GM12892 (cell line): ENCODE results near the gene LPIN1.
"Not testable (repeated sequence)": the region's sequence is repeated elsewhere in the genome, so short reads cannot be mapped to it uniquely, and the experiment has no call there.

Experiments
- DNase-seq: peaks from one replicate; pipeline ENCODE4 v3.0.0; 2011; ENCODE audit not compliant: insufficient read length
- FAIRE-seq: peaks from 2 replicates; lab custom pipeline; 2011; peaks lifted over from hg19 to GRCh38; lab: Jason Lieb, UNC
- POLR2A ChIP-seq: IDR thresholded peaks from 2 replicates; pipeline ENCODE4 v1.6.1; 2011; ENCODE audit warnings: low read depth, low read length, control low read depth
- POLR2AphosphoS5 ChIP-seq: IDR thresholded peaks from 2 replicates; pipeline ENCODE4 v1.6.1; 2011; ENCODE audit warnings: low read depth, low read length, control low read depth
- TAF1 ChIP-seq: IDR thresholded peaks from 2 replicates; pipeline ENCODE4 v1.6.1; 2011; ENCODE audit warnings: low read depth, mild to moderate bottlenecking, control low read depth, low read length, borderline replicate concordance

Gene LPIN1

DNA sequence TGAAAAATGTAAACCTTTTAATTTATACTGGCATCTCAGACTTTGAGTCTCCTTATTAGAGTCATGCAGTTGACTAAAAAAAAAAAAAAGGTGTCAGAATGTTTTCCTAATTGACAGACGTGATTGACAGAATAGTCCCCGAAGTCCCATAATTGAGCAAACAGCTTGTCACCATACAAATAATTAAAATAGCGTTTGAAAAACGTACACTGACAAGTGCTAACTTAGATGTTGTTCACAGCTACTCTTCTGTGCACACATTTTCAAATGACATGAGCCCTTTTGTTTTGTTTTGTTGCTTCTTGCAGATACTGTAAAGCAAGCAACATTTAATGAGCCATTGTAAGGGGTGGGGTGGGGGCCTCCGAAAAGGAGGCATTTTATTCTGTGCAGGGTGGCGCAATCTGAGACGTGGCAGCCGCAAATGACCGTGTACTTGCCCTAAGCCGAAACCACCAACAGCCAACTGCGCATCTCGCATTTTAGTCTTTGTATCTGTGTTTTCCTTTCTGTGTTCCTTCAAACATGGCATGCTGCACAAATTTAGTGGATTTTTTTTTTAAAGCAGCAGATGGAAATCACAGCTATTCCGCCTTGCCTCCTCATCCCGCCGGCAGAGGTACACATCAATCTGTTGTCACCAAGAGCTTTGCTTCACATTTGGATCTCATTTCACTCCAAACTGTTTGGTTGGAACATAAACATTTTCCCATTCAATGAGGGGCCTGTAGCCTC, 52.4 kb downstream of the LPIN1 start:
- no peak for FAIRE-seq

DNA sequence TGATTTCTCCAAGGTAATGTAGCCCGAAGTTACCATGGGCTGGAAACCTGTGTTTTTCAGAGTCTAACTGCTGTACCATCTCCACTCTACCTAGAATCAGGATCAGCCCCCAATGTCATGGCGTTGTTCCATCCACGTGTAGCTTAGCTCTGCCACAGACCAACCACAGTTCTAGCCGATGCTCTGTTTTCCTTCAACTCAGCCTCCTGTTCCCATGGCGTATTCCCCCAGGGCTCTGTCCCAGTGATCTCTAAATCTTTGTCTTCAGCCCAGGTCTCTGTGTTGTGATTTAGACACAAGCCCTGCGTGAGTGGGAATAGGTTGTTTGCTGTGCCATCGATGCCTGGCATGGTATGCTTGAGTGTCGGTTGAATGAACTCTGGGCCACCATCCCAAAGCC, 53.4 kb downstream of the LPIN1 start:
- no peak for TF ChIP-seq POLR2A
- TF ChIP-seq TAF1 = no peak
- no peak for TF ChIP-seq POLR2AphosphoS5
- DNase-seq = no peak
- no peak for FAIRE-seq

More for the DNA sequence above, 52.4 kb downstream of the LPIN1 start:
- no peak for TF ChIP-seq POLR2AphosphoS5
- no peak for DNase-seq

DNA sequence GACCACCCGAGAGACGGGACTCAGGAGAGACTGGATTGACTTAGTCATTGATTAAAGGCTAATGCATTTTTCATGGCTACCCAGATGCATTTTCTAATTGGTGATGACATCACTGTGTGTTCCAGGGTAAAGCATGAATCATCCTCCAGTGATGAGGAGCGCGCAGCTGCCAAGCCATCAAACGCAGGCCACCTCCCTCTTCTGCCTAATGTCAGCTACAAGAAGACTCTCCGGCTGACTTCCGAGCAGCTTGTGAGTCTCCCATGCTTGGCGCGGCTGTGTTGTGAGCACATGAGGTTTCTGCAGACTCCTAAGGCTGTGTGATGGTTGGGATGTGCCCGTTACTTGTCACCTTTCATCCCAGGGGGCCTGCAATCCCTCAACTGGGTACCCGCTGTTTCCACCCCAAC, 56.4 kb downstream of the LPIN1 start:
- FAIRE-seq = no peak
- TF ChIP-seq POLR2A = no peak
- TF ChIP-seq POLR2AphosphoS5 = no peak
- TF ChIP-seq TAF1 = no peak
- DNase-seq = no peak

DNA sequence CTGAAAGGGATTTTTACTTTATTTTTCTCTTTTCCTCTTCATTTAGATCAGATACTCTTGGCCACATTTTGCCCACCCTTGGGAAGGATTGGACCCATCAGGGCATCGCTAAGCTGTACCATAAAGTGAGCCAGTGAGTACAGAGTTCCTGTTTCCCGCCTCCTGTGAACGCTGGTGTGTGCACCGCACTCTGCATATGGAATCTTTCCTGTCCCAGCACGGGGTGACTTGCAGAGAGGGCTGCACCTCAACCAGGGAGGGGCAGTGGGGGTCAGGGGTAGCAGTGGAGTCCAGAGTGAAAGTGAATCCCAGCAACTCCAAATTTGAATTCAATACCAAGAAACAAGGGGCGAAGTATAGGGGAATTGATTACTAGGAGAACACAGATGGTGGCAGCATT, 58.6 kb downstream of the LPIN1 start:
- TF ChIP-seq POLR2A = no peak
- TF ChIP-seq POLR2AphosphoS5 = no peak
- FAIRE-seq = no peak
- DNase-seq = no peak

DNA sequence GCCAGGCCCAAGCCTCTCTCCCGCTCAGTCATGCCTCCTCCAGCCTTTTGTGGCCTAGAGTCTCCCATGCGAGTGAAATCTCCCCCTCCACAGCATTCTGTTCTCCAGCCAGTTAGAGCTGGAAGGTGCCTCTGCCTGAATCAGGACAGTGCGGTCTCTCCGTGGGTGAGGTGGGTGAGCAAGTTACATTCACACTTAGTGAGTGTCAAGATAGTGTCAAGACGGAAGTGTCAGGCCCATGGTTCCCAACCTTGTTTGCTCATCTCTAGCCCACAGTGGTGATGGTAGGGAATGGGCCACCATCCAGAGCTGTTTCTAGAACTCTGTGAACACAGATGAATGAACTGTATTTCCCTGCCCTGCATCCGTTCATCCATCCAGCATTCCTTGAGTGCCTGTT, 59.5 kb downstream of the LPIN1 start:
- no peak for DNase-seq
- no peak for TF ChIP-seq POLR2A
- no peak for TF ChIP-seq POLR2AphosphoS5
- TF ChIP-seq TAF1 = no peak
- FAIRE-seq = no peak

DNA sequence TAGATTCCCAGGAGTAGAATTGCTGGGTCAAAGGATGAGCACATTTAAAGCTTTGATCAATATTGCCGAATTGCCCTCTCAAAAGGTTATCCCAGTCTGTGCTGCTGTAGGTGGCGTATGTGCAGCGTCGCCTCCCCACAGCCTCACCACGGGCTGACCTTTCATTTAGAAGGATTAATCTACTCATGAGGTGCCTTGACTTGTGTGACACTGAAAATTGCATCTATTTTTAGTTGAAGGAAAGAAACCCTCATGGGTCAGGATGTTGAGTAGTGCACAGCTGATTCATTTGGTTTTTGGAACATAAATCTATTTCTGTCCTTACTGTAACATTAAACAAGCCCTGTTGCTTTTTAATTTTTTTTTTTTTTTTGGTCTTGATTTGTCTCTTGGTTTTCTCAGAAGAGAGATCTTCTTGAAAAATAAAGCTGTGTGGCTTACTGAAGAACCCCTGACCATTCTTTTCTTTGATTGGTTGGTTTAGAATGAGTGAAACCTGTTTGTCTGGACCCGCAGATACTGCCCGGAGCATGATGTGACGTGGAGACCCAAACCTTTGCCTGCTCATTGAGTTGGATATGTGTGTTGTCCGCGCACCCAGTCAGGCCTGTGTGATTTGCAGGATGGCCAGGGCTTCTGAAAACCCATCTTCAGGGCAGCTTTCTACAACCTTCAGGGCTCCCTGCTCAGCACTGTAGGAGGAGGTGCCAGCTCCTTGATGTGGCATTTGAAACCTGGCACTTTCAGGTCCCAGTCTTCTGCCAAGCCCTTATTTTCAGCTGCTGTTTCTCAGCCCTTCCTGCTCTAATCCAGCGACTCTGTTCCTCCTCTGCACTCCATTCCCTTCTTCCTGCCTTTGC, 61.0 kb downstream of the LPIN1 start:
- no peak for DNase-seq
- no peak for FAIRE-seq

DNA sequence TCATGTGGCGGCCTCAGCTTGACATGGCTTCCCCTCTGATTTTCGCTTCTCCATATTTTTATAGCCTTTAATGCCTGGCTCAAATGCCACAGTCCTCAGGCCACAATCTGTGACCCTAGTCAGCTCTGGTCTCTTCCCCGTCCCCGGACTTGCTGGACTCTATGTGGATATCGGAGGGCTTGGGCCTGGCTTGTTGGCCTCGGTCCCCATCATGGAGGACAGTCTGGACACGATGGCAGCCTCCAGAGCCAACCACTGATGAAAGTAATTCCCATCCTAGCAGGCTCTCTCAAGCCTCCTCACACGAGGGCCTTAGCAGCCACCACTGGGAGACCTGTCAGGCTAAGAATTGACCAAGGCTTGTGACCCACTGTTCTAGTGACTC, 61.6 kb downstream of the LPIN1 start:
- DNase-seq (no peak), FAIRE-seq (no peak)
- TF ChIP-seq TAF1 (no peak), POLR2AphosphoS5 (no peak), POLR2A (no peak)

More for the DNA sequence above, 61.0 kb downstream of the LPIN1 start:
- no peak for TF ChIP-seq TAF1
- TF ChIP-seq POLR2AphosphoS5 = no peak
- no peak for TF ChIP-seq POLR2A

DNA sequence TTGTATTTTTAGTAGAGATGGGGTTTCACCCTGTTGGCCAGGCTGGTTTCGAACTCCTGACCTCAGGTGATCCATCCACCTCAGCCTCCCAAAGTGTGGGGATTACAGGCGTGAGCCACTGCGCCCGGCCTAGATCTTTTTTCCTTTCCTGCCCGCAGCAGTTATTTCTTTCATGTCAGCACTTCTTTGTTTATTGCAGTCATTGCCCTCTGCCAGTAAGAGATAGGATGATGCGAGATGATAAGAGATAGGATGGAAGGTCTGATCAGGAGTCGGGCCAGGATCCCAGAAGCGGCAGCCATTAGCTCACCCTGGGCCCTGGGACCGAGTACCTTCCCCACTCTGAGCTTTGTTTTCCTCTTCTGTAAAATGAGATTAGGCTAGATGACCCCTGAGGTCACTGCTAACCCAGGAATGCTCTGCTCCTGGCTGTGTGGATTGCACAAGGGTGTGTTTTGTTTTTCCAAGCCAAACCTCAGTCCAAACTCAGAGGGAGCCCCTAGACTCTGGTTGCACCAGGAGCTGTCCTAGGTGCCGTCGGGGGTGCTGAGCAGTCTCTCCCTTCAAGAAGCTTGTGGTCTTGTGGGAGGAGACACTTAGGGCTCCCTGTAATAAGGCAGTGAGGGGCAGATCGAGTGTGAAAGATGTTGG, 63.3 kb downstream of the LPIN1 start:
- no peak for DNase-seq
- no peak for FAIRE-seq
- TF ChIP-seq POLR2AphosphoS5 = no peak
- TF ChIP-seq TAF1 = no peak
- no peak for TF ChIP-seq POLR2A

DNA sequence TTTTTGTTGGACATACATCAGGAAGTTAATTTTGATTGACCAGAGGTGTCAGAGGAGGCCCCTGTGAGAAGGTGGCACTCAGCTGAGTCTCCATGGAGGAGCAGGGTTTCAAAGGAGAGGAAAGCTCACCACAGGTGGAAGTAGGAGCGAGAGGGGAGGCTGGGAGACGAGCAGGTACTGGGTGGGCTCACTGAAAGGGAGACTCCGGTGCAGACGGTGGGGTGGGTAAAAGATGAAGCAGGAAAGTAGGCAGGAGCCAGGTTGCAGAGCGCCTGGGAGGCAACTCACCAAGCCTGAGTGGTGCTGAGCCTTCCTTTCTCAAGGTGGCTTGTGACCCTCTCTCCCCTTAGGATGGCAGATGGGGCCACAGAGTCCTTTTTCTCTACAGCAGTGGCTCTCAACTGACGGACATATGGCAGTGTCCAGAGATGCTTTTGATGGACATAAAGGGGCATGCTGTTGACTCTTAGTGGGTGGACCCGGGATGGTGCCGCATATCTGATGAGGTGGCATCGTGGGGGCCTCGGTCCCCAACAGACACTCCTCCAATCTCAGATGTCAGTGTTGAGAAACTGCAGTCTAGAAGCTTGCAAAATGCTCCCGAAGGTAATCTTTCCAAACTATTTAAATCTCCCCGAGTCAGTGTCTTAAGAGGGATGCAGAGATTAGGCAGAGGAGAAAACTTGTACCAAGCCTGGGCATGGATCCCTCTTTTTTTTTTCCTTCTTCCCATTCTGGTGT, 64.0 kb downstream of the LPIN1 start:
- TF ChIP-seq POLR2A (no peak), POLR2AphosphoS5 (no peak), TAF1 (no peak)
- DNase-seq (no peak), FAIRE-seq (no peak)

DNA sequence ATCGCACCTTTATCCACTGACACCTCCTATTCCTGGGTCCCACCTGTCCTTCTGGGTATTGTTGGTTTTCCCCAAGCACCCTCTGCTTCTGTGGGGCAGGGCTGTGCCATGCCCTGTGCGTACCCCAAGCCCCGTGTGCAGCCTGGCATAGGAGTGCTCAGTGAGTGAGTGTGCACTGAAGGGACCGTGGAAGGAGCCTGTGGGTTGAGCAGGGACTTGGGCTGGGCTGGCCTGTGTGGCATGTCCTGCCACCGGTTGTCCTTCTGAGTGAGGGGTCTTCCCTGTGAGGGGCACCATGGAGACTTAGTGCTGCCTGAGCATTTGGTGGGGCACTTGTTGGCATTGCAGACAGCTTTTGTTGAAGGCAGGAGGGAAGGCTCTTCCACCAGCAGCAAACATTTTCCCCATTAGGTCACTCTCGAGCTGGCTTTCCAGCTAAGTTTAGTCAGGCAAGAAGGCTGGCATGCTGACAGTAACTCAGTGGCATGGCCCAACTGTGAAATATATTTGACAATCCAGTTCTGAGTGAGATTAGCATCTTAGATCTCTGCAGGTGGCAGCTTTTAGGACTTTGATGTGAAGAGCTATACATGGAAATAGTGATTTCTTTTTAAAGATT, 64.7 kb downstream of the LPIN1 start:
- TF ChIP-seq POLR2AphosphoS5 (no peak), TAF1 (no peak), POLR2A (no peak)
- no peak for FAIRE-seq

DNA sequence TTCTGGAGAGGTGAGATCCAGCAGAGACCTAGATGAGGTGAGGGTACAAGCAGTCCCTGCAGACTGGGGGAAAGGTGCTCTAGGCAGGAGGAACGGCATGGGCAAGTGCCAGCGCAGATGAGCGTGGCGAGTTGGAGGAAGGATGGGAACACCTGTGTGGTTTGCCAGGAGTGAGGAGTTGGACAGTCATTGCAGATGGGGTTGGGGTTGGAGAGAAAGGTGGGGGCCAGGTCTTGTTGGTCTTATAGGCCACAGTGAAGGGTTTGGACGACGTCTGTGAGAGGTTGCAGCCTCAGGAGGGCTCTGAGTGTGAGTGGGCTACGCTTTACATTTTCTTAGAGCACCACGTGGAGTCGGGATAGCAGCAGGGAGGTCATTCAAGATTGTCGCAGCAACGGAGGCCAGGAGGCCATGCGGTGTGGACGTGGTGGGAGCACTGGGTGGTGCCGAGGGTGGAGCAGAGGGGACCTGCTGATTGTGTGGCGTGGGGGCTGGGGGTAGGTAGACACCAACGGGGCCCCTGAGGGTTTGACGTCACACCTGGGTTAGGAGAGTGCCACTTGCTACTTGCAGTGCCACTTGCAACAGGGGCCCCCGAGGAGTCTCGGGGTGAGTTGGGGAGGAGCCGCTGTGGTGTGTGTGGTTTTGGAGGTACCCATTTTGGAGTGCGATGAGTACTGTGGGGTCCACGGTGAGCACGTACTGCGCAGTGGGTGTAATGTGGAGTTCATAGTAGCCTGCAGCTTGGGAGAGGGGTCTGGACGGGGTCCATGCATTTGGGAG, 66.2 kb downstream of the LPIN1 start:
- DNase-seq (no peak), FAIRE-seq (no peak)
- no peak for TF ChIP-seq POLR2A
- no peak for TF ChIP-seq TAF1

More for the DNA sequence above, 64.7 kb downstream of the LPIN1 start:
- DNase-seq = no peak

DNA sequence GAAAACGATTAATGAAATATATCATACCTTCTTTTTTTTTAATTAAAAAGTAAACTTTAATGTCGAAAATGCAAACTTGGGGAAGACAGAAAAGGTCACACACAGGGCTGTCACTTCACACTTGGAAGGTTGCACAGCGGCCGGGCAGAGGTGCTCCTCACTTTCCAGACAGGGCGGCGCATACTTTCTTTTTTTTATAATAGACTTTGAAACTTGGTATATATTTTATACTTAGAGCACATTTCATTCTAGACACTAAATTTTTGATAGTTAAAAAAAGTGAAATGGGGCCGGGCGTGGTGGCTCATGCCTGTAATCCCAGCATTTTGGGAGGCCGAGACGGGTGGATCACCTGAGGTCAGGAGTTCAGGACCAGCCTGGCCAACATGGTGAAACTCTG, 66.9 kb downstream of the LPIN1 start:
- FAIRE-seq, DNase-seq: not testable (repeated sequence)
